Measurements from ENCODE around the gene CRYBG2.
A peak's percentile ranks its signal among the peaks of the same experiment; 100 is the strongest.

CRYBG2 gene

GRCh38 chr1:26278303-26278702 lies 75.6 kb downstream of the CRYBG2 start:
- TF ChIP-seq CTCF (IDR thresholded peaks at IDR 0.05; ENCODE audit: low read depth, low read length, missing control alignments) = no peak
- H3K4me3 ChIP-seq (ENCODE audit: low read depth, low read length) = no peak overlapping the region
- DNase-seq (ENCODE audit: low read depth) = no peak
- in situ Hi-C loops (cut with HindIII; ENCODE audit: low sequenced_read_pairs) = no loop called here

DNA sequence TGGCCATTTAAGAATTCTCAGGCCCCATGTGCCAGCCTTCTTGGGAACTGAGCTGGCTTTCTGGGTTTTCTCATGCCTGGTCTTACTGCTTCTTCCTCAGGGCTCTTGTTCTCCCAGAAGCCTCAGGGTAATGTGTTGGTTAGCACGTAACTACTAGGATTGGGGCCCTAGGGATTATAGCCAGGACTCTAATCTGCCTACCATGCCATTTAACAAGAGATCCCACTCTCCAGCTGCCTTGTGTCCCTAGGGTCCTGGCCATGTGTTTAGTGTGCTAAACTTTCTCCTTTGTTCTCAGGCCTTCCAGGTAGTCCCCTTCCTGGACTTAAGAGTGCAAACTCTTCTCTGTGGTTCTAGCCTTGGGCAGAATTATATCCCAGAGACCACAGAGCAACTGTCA lies 76.2 kb downstream of the CRYBG2 start:
- TF ChIP-seq CTCF (IDR thresholded peaks at IDR 0.05; ENCODE audit: low read depth, low read length, missing control alignments) = no peak
- no peak for DNase-seq (ENCODE audit: low read depth)
- in situ Hi-C loops (cut with HindIII; ENCODE audit: low sequenced_read_pairs) = no loop called here
- no peak overlapping the region for H3K4me3 ChIP-seq (ENCODE audit: low read depth, low read length)

- no peak overlapping the region for H3K4me3 ChIP-seq (ENCODE audit: low read depth, low read length)
- DNase-seq (ENCODE audit: low read depth) = no peak
- in situ Hi-C loops (cut with HindIII; ENCODE audit: low sequenced_read_pairs) = no loop called here
- no peak for TF ChIP-seq CTCF (IDR thresholded peaks at IDR 0.05; ENCODE audit: low read depth, low read length, missing control alignments)
Observed at GRCh38 chr1:26277261-26277661, 76.7 kb downstream of the CRYBG2 start.

DNA sequence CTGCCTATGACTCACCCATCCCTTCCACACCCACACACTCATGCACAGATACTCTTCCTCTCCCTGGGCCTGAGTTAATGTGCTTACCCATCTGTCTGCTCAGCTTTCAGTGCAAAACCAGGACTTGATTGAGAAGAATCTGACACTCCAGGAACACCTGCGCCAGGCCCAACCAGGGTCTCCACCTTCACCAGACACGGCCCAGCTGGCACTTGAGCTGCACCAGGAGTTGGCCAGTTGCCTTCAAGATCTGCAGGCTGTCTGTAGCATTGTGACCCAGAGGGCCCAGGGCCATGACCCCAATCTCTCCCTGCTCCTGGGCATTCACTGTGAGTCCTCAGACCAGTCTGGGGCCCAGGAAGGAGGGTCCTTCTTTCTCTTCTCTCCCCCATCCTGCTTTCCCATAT lies 77.5 kb downstream of the CRYBG2 start:
- in situ Hi-C loops (cut with HindIII; ENCODE audit: low sequenced_read_pairs) = no loop called here
- TF ChIP-seq CTCF (IDR thresholded peaks at IDR 0.05; ENCODE audit: low read depth, low read length, missing control alignments) = no peak
- no peak for DNase-seq (ENCODE audit: low read depth)
- H3K4me3 ChIP-seq (ENCODE audit: low read depth, low read length) = no peak overlapping the region

- DNase-seq (ENCODE audit: low read depth) = peak; percentile 64
- TF ChIP-seq CTCF (IDR thresholded peaks at IDR 0.05; ENCODE audit: low read depth, low read length, missing control alignments) = peak; percentile 69
- H3K4me3 ChIP-seq (ENCODE audit: low read depth, low read length) = no peak overlapping the region
- in situ Hi-C loops (cut with HindIII; ENCODE audit: low sequenced_read_pairs) = no loop called here
Observed at GRCh38 chr1:26275580-26276431, 78.1 kb downstream of the CRYBG2 start.

DNA sequence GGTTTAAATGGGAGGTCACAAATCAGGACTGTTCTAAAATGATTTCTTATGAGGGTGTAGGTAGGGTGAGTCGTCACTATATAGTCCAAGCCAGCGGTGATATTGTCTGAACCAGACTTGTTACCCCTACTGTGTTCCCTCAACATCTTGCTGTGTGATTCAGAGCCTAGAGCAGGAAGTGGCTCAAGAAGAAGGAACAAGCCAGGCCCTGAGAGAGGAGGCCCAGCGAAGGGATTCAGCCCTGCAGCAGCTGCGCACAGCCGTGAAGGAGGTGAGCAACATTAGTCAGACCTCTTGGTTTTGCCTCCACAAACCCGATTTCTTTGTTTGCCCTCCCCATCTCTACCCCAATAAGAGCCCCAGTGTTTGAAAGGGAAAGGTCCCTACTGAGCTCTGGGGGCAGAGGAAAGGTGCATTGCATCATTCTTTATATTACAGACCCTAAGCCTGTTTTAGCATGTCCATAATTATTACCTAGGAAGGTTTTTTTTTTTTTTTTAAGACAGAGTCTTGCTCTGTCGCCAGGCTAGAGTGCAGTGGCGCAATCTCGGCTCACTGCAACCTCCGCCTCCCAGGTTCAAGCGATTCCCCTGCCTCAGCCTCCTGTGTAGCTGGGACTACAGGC lies 79.0 kb downstream of the CRYBG2 start:
- no peak overlapping the region for H3K4me3 ChIP-seq (ENCODE audit: low read depth, low read length)
- DNase-seq (ENCODE audit: low read depth) = no peak
- in situ Hi-C loops (cut with HindIII; ENCODE audit: low sequenced_read_pairs) = loop anchor here (5.0 kb wide), 2 partner anchors 38 to 62 kb away; no protein-coding TSS in a partner anchor
- no peak for TF ChIP-seq CTCF (IDR thresholded peaks at IDR 0.05; ENCODE audit: low read depth, low read length, missing control alignments)

All from astrocyte of the cerebellum (primary cell).